GM03348 (cell line): ENCODE data around the gene NT5M.

Experiments
- DNase-seq: peaks from one replicate; pipeline ENCODE4 v3.0.0; 2012; ENCODE audit warnings: low spot score

NT5M gene

GRCh38 chr17:17355426-17355825 lies 52.3 kb downstream of the NT5M start:
- DNase-seq = no peak

- peak; percentile 93 for DNase-seq
Observed at GRCh38 chr17:17356149-17356930, 53.2 kb downstream of the NT5M start.

- DNase-seq = no peak
Observed at GRCh38 chr17:17356931-17357270, 53.7 kb downstream of the NT5M start.

GRCh38 chr17:17358060-17358751 lies 55.0 kb downstream of the NT5M start:
- DNase-seq = no peak

GRCh38 chr17:17358866-17359265 lies 55.7 kb downstream of the NT5M start:
- DNase-seq = no peak

GRCh38 chr17:17359271-17359670 lies 56.1 kb downstream of the NT5M start:
- DNase-seq = no peak

GRCh38 chr17:17360087-17360730 lies 57.0 kb downstream of the NT5M start:
- no peak for DNase-seq

- DNase-seq = no peak
Observed at GRCh38 chr17:17361543-17361866, 58.3 kb downstream of the NT5M start.

GRCh38 chr17:17361867-17362539 lies 58.8 kb downstream of the NT5M start:
- no peak for DNase-seq

GRCh38 chr17:17362540-17362930 lies 59.4 kb downstream of the NT5M start:
- DNase-seq = no peak

- no peak for DNase-seq
Observed at GRCh38 chr17:17363638-17364337, 60.6 kb downstream of the NT5M start.

- DNase-seq = no peak
Observed at GRCh38 chr17:17364338-17364667, 61.1 kb downstream of the NT5M start.

GRCh38 chr17:17365476-17366110 lies 62.4 kb downstream of the NT5M start:
- DNase-seq = no peak

GRCh38 chr17:17366235-17366634 lies 63.1 kb downstream of the NT5M start:
- no peak for DNase-seq

- DNase-seq = no peak
Observed at GRCh38 chr17:17366941-17367875, 64.0 kb downstream of the NT5M start.

GRCh38 chr17:17367931-17368330 lies 64.8 kb downstream of the NT5M start:
- no peak for DNase-seq

- DNase-seq = no peak
Observed at GRCh38 chr17:17370711-17371110, 67.5 kb downstream of the NT5M start.

GRCh38 chr17:17372856-17373520 lies 69.8 kb downstream of the NT5M start:
- DNase-seq = no peak

- no peak for DNase-seq
Observed at GRCh38 chr17:17375841-17376240, 72.7 kb downstream of the NT5M start.

GRCh38 chr17:17376362-17376761 lies 73.2 kb downstream of the NT5M start:
- DNase-seq = peak; percentile 70
